ENCODE measurements around the gene UNKL.

Gene UNKL

DNA sequence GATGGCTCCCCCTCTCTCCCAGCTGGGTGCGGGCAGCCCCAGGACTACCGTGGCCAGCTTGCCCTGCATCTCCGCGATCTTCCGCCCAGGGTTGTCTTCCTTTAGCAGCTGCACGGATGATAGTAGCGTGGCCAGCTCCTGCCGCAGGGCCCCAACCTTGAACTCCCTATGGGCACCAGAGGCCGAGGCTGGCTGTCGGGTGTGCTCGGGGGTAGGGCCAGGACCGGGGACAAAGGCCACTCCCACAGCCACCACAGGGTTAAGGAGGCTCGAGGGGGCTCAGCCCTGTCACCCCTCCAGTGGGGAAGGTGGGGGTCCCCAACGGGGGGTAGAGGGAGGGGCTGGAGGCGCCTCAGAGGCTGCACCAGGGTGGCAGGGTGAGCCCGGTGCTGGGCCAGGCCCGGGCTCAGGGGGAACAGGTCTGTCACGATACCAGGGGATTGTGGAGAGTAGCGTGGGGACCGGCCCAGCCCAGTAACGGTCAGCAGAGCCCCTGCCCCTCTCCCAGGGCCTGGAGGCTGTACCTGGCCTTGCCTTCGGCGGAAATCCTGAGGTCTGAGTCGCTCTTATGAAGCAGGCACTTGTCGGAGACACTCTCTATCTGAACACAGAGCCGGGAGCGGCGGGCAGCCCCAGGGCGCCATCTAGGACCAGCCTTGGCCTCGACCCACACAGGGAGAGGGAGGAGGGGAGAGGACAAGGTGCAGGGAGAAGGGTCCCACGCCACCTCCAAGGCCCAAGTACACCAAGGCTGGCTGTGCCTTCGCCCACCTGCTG, 21.6 kb upstream of the UNKL start:
- no peak for TF ChIP-seq CTCF (conservative IDR thresholded peaks at IDR 0.05; ENCODE audit: control insufficient read depth, insufficient read depth, low read depth, low read length)
- no peak overlapping the region for H3K4me3 ChIP-seq (ENCODE audit: control insufficient read depth, low read depth, low read length)
- no peak for DNase-seq (ENCODE audit: low read depth)

DNA sequence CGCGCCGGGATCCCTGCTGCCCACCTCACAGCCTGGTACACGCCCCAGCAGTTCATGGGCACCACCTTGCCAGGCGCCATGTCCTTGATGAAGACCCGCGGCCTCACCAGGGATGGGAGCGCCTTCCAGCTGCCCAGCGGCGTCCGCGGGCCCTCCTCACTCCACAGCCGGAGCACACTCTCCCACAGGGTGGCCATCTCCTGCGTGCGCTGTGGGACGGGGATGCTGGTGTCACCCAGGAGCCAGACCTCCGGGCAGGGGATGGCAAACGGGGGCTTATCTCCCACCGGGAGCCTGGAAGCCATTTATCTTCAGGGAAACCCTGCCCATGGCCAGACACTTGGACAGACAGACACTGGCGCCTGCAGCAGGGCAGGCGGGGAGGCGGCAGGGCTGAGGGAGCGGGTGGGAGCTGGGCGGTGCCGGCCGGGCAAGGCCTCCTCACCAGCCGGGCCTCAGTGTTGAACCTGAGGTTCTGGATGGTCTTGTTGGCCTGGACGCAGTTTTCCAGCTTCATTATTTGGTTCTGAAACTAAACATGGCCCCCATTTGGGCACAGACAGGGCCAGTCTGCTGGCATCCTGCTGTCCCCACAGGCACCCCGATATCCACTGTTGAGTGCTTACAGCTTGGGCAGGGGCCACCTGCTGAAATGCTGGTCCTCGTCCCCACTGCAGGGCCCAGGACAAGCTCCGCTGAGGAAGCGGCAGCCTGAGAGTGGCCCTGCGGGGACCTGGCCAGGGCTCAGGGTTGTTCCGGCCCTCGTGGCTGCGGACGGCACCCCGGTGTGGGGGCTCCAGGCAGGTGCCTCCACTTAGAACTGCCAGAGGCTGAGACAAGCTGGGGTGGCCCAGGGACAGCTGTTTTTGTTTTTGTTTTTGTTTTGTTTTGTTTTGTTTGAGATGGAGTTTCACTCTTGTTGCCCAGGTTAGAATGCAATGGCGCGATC, 20.4 kb upstream of the UNKL start:
- no peak for TF ChIP-seq CTCF (conservative IDR thresholded peaks at IDR 0.05; ENCODE audit: control insufficient read depth, insufficient read depth, low read depth, low read length)
- DNase-seq (ENCODE audit: low read depth), result no peak
- H3K4me3 ChIP-seq (ENCODE audit: control insufficient read depth, low read depth, low read length), result no peak overlapping the region

- no peak overlapping the region for H3K4me3 ChIP-seq (ENCODE audit: control insufficient read depth, low read depth, low read length)
- TF ChIP-seq CTCF (conservative IDR thresholded peaks at IDR 0.05; ENCODE audit: control insufficient read depth, insufficient read depth, low read depth, low read length), result no peak
- no peak for DNase-seq (ENCODE audit: low read depth)
Measured at GRCh38 chr16:1433756-1434155, 19.3 kb upstream of the UNKL start.

DNA sequence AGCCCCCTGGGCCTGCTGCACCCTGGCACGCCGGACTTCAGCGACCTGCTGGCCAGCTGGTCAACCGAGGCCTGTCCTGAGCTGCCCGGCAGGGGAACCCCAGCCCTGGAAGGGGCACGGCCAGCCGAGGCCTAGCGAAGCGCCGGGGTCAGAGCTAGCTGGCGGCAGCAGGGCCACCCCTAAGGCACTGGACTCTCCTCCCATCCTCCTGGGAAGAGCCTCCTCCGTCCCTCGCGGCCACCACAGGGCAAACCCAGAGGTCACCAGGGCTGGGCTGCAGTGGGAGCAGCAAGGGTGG, 18.7 kb upstream of the UNKL start:
- DNase-seq (ENCODE audit: low read depth), result no peak
- no peak for TF ChIP-seq CTCF (conservative IDR thresholded peaks at IDR 0.05; ENCODE audit: control insufficient read depth, insufficient read depth, low read depth, low read length)

DNA sequence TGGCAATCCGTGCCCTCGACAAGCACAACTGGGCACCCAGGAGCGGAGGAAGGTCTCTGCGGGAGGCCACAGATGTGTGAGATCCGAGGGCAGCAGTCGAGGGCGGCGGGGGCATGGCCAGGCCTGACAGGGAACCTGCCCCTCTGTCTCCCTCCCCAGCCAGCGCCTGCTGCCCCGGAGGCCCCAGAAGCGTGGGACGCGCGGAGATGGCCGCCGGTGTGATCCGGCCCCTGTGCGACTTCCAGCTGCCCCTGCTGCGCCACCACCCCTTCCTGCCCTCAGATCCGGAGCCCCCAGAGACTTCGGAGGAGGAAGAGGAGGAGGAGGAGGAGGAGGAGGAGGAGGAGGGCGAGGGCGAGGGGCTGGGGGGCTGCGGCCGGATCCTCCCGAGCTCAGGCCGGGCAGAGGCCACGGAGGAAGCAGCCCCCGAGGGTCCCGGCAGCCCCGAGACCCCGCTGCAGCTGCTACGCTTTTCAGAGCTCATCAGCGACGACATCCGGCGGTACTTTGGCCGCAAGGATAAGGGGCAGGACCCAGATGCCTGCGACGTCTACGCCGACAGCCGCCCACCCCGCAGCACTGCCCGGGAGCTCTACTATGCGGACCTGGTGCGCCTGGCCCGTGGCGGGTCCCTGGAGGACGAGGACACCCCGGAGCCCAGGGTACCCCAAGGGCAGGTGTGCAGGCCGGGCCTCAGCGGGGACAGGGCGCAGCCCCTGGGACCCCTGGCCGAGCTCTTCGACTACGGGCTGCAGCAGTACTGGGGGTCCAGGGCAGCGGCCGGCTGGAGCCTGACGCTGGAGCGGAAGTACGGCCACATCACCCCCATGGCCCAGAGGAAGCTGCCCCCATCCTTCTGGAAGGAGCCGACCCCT, 18.1 kb upstream of the UNKL start:
- no peak for TF ChIP-seq CTCF (conservative IDR thresholded peaks at IDR 0.05; ENCODE audit: control insufficient read depth, insufficient read depth, low read depth, low read length)
- no peak overlapping the region for H3K4me3 ChIP-seq (ENCODE audit: control insufficient read depth, low read depth, low read length)
- DNase-seq (ENCODE audit: low read depth), result no peak

More for the DNA sequence above, 18.7 kb upstream of the UNKL start:
- no peak overlapping the region for H3K4me3 ChIP-seq (ENCODE audit: control insufficient read depth, low read depth, low read length)

GRCh38 chr16:1431497-1432270, 17.2 kb upstream of the UNKL start:
- H3K4me3 ChIP-seq (ENCODE audit: control insufficient read depth, low read depth, low read length), result no peak overlapping the region
- no peak for TF ChIP-seq CTCF (conservative IDR thresholded peaks at IDR 0.05; ENCODE audit: control insufficient read depth, insufficient read depth, low read depth, low read length)
- DNase-seq (ENCODE audit: low read depth), result no peak
